Measurements from ENCODE around the gene MNAT1. TPM values are rescaled to one million over a fixed set of nuclear protein-coding genes. Genes with fewer than 3 reads are reported as not detected.

The MNAT1 gene
- total and polyA plus RNA-seq, 9 of the 15 experiments (the other 6 are each of a cell fraction or from before 2014, with no cell fraction given), result 37.8 to 83.3 (median 60.4) TPM

- TF ChIP-seq E2F8 (IDR thresholded peaks at IDR 0.05; ENCODE audit: low read depth, partially characterized antibody) (no peak), PURB (CRISPR knock-in tag; IDR thresholded peaks at IDR 0.05; ENCODE audit: low read depth) (no peak), DEAF1 (CRISPR knock-in tag; IDR thresholded peaks at IDR 0.05) (no peak), CHAMP1 (IDR thresholded peaks at IDR 0.05) (no peak), ADNP (tag; IDR thresholded peaks at IDR 0.05) (no peak), ETS1 (conservative IDR thresholded peaks at IDR 0.05; ENCODE audit: control insufficient read depth, low read depth, low read length) (no peak)
Observed at GRCh38 chr14:60861545-60862140, 127.1 kb downstream of the MNAT1 start (continued).

Data from K562 (cell line).